Heart right ventricle (tissue), 16 donors: ENCODE results near the gene RRAS2. TPM values are rescaled to one million over a fixed set of nuclear protein-coding genes. Genes with fewer than 3 reads are reported as not detected.
"Not testable (repeated sequence)": the region's sequence is repeated elsewhere in the genome, so short reads cannot be mapped to it uniquely, and the experiment has no call there.

Source experiments
- ATAC-seq, 8 donors: fragments of 200-7000 bp; cut with Tn5 transposase; one replicate each; pipeline ENCODE4 v1.9.1; 2020; ENCODE audit warnings: mild to moderate bottlenecking in 8 of 8, moderate library complexity in 8 of 8, moderate number of reproducible peaks in 1 of 8
- DNase-seq, 2 donors: peaks; one replicate each; pipeline ENCODE4 v3.0.0-alpha.2; 2020
- H3K27ac ChIP-seq, 10 donors: fragments of 200-600 bp; sonication (generic) in 2 of 10; one replicate each; pipeline versions ENCODE4 v1.5.0 to v1.8.0; 2020 to 2022; ENCODE audit warnings: mild to moderate bottlenecking in 3 of 10
- H3K27me3 ChIP-seq, 7 donors: fragments of 200-600 bp; one replicate each; pipeline ENCODE4 v1.8.0; 2021 to 2022; ENCODE audit warnings: mild to moderate bottlenecking in 2 of 7
- H3K36me3 ChIP-seq, 9 donors: fragments of 200-600 bp; sonication (generic) in 1 of 9; one replicate each; pipeline versions ENCODE4 v1.5.0 to v1.8.0; 2020 to 2022; ENCODE audit warnings: mild to moderate bottlenecking in 2 of 9
- H3K4me1 ChIP-seq, 9 donors: fragments of 200-600 bp; sonication (generic) in 1 of 9; one replicate each; pipeline versions ENCODE4 v1.5.0 to v1.8.0; 2020 to 2022; ENCODE audit warnings: mild to moderate bottlenecking in 4 of 9
- H3K4me3 ChIP-seq, 10 donors: fragments of 200-600 bp; sonication (generic) in 2 of 10; one replicate each; pipeline versions ENCODE4 v1.5.0 to v1.8.0; 2020 to 2022; ENCODE audit warnings: mild to moderate bottlenecking in 7 of 10, moderate library complexity in 2 of 10
- H3K9me3 ChIP-seq, 11 donors: fragments of 200-600 bp in 10 of 11; sonication (generic) in 2 of 11; one replicate each; pipeline versions ENCODE4 v1.5.0 to v1.8.0; 2013 to 2022; ENCODE audit warnings: mild to moderate bottlenecking in 2 of 11, control low read depth in 1 of 11, moderate library complexity in 1 of 11
- CTCF ChIP-seq, 9 donors: fragments of 200-600 bp; sonication (generic) in 2 of 9; IDR thresholded peaks; one replicate each; pipeline versions ENCODE4 v1.5.0 to v1.8.0; 2021 to 2022; ENCODE audit warnings: antibody characterized with exemption in 9 of 9, mild to moderate bottlenecking in 5 of 9, moderate library complexity in 1 of 9
- WGBS, 2 donors: extraction: QIAGEN DNeasy Blood & Tissue Kit; methylation state at CpG; one replicate each; pipeline ENCODE4 v1.1.7; 2013; ENCODE audit warnings: inconsistent platforms in 1 of 2; 5-methylcytosine and 5-hydroxymethylcytosine counted together
- intact Hi-C, 10 donors: fragments of 100-400 bp; cut with DNase I; formaldehyde crosslinking; loops; one replicate each; pipeline versions ENCODE4 v1.11.1 to v1.14.2; 2022
- polyA plus RNA-seq, 2 donors: library from polyadenylated mRNA; stranded (reverse); fragments of 200-250 nt; gene quantifications; one replicate each; pipeline ENCODE4 v1.2.3, GENCODE V29; 2013
- total RNA-seq, 10 donors: library from RNA; stranded (reverse); fragmentation: NEBNext Ultra II Directional in 3 of 10; extraction: Animal tissue kit (Norgen Biotek cat#: 25700) in 3 of 10; gene quantifications; one replicate each; pipeline versions ENCODE4 v1.2.1 to v1.2.4, GENCODE V29; 2021 to 2023
- donor health status: Arrhythmogenic right ventricular cardiomyopathy.
- donor health status: ischemic (EF 13 %, LVEDD 7.1; RV severe dilation, severe dysfunction).
- donor health status: healthy with polysubstance abuse.
- donor health status: DM: no; HTN: yes; CAD: no.
- donor health status: DM: no; HTN: no; CAD: no.
- donor health status: ischemic (EF 25% LVEDD 6.9; RV normal size, moderate dysfunction).
- donor health status: ischemic (EF 25% LVEDD 5.7; RV mildly dilated, moderate dysfunction).
- donor health status: healthy.
- donor health status: DM: yes; HTN: yes; CAD: no.
- donor health status: Ischemic cardiomyopathy.
- donor health status: ischemic (EF 35%, LVEDD 5.7; RV mildly dilated, moderate dysfunction).
- donor health status: nonischemic (EF 11% LVEDD 7.7; RV severe dilation, severe dysfunction).
- donor health status: DM: yes; HTN: yes; CAD: no.
- donor health status: PGD.
- donor health status: ischemic (EF 29% LVEDD 5.4; RV normal size, mild dysfunction).
- donor health status: nonischemic (EF 23%, LVEDD 6.1; RV moderate dilation, normal function).

The RRAS2 gene
- total and polyA plus RNA-seq, 12 donors = 20.8 to 142 (median 37.3) TPM

GRCh38 chr11:14288189-14288935 lies 70.6 kb downstream of the RRAS2 start:
- Histone ChIP-seq H3K4me3 (no peak overlapping the region), H3K27ac (peak overlapping the region in 2 of 10 donors; percentile 8 to 61), H3K9me3 (no peaks in the 10 kb centered on the region), H3K4me1 (peaks cover 0 to 11% (median 0%) of the 10 kb centered on the region in 9 donors), H3K36me3 (peaks cover 0 to 47% (median 0%) of the 10 kb centered on the region in 9 donors), H3K27me3 (no peaks in the 10 kb centered on the region)
- ATAC-seq (peak in 1 of 8 donors; percentile 49), DNase-seq (no peak)
- intact Hi-C loops = no loop called here
- no peak for TF ChIP-seq CTCF (IDR thresholded peaks at IDR 0.05)
- 64 to 94% methylated on average over 2 of the region's 2 CpGs for WGBS, 2 donors

- 92% methylated on average over 1 of the region's 1 CpG; no CpG with 5 or more reads in 1 of the 2 donors for WGBS, 2 donors
- ATAC-seq, H3K4me1 ChIP-seq, intact Hi-C loops, DNase-seq, H3K27ac ChIP-seq, H3K4me3 ChIP-seq, H3K27me3 ChIP-seq, H3K9me3 ChIP-seq: not testable (repeated sequence)
- H3K36me3 ChIP-seq = peaks cover 0 to 42% (median 0%) of the 10 kb centered on the region in 9 donors
Measured at GRCh38 chr11:14278869-14279268, 80.1 kb downstream of the RRAS2 start.

DNA sequence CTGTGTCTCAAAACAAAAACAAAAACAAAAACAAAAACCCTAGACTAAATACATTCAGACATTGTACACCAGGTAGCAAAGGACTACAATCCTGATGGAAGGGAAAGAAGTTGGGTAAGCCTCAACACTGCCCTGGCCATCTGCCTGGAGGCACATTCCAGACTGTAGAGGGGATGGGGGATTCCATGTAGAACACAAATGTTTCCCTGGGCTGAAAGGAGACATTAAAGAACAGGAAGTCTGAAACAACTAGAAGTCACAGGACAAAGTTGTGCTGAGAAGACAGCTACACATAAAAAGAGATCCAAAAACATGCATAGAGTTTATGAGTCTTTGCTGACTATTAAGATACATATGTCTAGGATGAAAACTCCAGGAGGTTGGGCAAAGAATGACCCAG lies 83.9 kb downstream of the RRAS2 start:
- DNase-seq = no peak

DNA sequence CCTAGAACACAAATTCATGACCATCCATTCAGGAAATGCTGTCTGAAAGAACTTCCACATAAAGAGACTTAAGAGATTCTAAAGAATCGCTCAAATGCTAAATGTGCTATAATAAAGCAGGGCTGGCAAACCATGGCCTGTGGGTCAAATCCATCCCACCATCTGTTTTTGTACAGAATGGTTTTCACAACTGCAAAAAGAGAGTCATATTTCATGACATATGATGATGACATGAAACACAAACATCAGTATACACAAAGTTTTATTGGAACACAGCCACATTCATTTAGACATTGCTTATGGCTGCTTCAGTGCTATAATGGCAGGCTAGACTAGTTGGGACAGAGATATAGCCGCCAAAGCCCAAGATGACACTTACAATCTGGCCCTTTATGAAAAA lies 85.1 kb downstream of the RRAS2 start:
- DNase-seq (no peak), ATAC-seq (no peak)
- Histone ChIP-seq H3K27ac (no peak overlapping the region), H3K4me3 (no peak overlapping the region), H3K9me3 (no peaks in the 10 kb centered on the region), H3K36me3 (peaks cover 0 to 18% (median 0%) of the 10 kb centered on the region in 9 donors), H3K4me1 (peaks cover 0 to 24% (median 0%) of the 10 kb centered on the region in 9 donors), H3K27me3 (no peaks in the 10 kb centered on the region)
- TF ChIP-seq CTCF (IDR thresholded peaks at IDR 0.05) = no peak
- intact Hi-C loops = no loop called here
- 92 to 95% methylated on average over 2 of the region's 2 CpGs for WGBS, 2 donors

More for the DNA sequence above, 83.9 kb downstream of the RRAS2 start:
- no peak for TF ChIP-seq CTCF (IDR thresholded peaks at IDR 0.05)
- no peak for ATAC-seq
- H3K27me3 ChIP-seq = no peaks in the 10 kb centered on the region
- peaks cover 0 to 30% (median 0%) of the 10 kb centered on the region in 9 donors for H3K36me3 ChIP-seq
- no peak overlapping the region for H3K4me3 ChIP-seq
- intact Hi-C loops = no loop called here
- no peak overlapping the region for H3K27ac ChIP-seq
- H3K4me1 ChIP-seq = peaks cover 0 to 20% (median 0%) of the 10 kb centered on the region in 9 donors
- H3K9me3 ChIP-seq = no peaks in the 10 kb centered on the region
